NCI-H2081 (cell line): ENCODE data around the gene HASPIN.

ENCODE experiments used
- DNase-seq, 2 experiments: peaks; one replicate each; lab custom pipeline; 2025; lab: John Stamatoyannopoulos, UW

HASPIN gene

DNA sequence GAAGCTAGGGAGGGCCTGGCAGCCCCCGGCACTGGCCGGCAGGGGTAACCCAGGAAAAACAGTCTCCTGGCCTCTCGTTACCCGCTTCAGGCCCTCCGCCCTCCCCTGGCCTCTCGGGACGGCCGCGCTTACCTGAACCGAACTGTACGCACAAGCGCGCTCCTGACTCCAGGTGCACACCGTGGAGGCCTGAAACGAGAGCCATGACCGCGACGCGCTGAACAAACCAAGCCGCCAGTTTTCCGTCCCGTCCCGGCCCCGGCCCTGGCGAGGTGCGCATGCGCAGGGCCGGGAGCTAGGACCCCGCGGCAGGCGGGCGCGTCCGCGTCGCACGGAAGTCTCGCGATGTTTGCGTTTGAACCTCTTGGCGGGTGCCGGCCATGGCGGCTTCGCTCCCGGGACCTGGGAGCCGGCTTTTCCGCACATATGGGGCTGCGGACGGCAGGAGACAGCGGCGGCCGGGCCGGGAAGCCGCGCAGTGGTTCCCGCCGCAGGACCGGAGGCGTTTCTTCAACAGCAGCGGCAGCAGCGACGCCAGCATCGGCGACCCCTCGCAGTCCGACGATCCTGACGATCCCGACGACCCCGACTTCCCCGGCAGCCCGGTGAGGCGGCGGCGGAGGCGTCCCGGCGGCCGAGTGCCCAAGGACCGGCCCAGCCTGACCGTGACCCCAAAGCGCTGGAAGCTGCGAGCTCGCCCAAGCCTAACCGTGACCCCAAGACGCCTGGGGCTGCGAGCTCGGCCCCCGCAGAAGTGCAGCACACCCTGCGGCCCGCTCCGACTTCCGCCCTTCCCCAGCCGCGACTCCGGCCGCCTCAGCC, at the start of gene HASPIN:
TSS of gene HASPIN (plus strand) at position 348 of the 822 bp plus-strand sequence. CDS start at position 381, 33 bp downstream.
- DNase-seq = peak; percentile 78 to 83

GRCh38 chr17:3675886-3676285, 47.8 kb upstream of the HASPIN start:
- DNase-seq = no peak

- no peak for DNase-seq
Observed at GRCh38 chr17:3678095-3678820, 45.4 kb upstream of the HASPIN start.

- DNase-seq = no peak
Observed at GRCh38 chr17:3678821-3679530, 44.7 kb upstream of the HASPIN start.

DNA sequence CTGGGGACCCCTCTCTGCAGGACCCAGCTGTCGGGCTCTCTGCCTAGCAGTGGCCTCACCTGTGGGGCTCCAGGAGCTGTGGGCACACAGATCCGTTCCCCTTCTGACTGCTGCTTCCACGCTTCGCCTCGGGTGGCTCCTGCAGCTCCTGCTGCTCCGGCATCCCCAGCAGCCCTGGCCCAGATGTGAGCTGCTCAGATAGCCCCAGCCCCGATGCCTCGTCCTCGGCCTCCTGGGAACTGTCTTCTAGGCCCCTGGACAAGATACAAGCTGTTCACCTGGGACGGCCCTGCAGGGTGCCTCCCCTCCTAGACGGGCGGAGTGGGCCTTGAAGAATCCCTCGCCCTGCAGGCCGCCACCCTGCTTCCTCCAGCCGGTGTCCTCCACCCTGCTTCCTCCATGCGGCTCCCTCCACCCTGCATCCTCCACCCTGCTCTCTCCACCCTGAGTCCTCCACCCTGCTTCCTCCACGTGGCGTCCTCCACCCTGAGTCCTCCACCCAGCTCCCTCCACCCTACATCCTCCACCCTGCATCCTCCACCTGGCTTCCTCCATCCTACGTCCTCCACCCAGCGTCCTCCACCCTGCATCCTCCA, 44.1 kb upstream of the HASPIN start:
- no peak for DNase-seq

DNA sequence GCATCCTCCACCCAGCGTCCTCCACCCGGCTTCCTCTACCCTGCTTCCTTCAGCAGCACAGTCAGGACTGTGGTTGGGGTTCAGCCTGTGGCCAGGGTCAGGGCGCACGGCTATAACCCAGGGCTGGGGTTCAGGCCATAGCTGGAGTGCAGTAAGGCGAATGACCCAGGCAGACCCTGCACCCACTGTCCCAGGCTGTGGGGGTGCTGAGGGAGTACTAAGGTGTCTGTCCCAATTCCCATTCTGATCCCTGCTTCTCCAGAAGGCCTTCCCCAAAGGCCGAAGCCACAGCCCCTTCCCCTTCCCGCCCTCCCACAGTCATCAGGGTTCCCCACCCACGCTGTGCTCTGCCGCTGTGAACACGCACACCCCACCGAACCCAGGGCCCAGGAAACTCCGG, 42.6 kb upstream of the HASPIN start:
- DNase-seq = no peak

GRCh38 chr17:3681565-3681964, 42.1 kb upstream of the HASPIN start:
- no peak for DNase-seq

DNA sequence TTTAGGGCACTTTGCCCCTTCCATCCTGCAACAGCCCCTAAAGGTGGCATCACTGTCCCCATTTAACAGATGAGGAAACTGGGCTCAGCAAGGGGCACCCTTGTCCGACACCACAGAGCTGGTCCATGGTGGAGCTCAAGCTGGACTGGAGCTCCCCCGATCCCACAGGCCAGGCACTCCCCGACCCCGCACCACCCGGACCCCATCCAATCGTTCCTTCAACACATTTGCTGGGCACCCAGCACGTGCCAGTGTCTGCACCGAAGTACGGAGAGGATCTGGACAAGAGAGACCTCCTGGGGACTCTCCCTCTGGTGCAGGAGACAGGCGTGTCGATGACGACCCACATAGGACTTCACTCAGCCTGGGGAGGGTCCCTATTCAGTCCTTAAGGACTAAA, 41.7 kb upstream of the HASPIN start:
- no peak for DNase-seq

GRCh38 chr17:3683054-3683511, 40.6 kb upstream of the HASPIN start:
- DNase-seq = no peak

DNA sequence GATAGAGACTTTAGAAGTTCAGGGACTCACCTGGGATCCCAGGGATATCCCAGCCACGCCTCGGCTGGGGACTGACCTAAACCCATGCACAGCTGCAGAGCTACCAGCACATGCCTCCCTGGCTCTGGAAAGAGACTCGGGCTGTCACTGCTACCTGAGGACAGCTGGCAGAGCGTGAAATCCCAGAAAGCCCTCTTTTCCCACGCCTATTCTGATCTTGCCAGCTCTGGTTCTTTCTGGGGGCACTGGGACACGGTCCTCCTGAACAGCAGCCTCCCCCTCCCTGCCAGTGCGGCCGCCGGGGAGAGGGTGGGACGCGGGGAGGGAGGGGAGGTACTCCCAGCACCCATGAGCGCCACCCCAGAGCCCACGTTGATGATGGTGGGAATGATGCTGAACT, 38.5 kb upstream of the HASPIN start:
- no peak for DNase-seq

DNA sequence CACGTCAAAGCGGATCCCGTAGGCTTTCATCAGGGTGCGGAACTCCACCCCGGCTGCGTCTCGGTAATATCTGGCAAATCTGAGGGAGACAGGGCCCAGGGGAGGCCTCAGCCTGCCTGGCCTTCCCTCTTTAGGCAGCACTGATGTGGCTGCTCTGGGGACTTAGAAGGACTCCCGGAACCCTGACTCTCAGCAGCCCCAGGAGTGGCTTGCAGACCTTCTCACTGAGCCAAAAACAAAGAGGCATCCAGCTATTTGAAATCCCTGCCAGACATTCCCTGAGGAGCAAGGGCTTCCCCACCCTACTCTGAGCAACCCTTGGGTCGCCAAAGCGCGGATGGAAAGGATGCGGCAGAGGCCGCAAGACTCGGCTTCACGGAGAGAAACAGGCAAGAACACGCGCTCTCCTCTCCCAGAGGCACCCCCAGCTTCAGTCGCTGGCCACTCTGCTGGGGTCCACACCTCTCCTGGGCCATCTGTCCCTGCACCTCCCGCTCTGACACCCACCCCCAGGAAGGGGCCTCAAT, 35.6 kb upstream of the HASPIN start:
- no peak for DNase-seq

DNA sequence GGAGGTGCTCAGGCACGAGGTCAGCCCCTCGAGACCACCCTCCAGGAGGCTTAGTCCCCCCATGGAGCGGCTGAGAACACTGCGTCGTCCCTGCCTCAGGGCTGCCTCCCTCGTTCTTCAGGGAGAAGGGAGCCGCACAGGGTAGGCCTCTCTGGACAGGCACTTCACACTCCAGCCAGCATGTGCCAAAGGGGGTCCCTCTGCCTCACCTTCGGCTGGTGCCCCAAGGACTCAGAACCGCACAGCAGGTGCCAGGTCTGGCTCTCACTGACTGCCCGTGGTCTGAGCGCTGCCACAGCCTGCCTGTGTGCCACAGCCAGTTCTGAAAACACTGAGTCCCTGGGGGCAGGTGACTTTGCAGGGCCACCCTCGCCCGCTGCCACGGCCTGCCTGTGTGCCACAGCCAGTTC, 34.8 kb upstream of the HASPIN start:
- DNase-seq = no peak

GRCh38 chr17:3689262-3690093, 34.2 kb upstream of the HASPIN start:
- DNase-seq = no peak

GRCh38 chr17:3690094-3690715, 33.5 kb upstream of the HASPIN start:
- DNase-seq = no peak

GRCh38 chr17:3691617-3692067, 32.1 kb upstream of the HASPIN start:
- DNase-seq = no peak

DNA sequence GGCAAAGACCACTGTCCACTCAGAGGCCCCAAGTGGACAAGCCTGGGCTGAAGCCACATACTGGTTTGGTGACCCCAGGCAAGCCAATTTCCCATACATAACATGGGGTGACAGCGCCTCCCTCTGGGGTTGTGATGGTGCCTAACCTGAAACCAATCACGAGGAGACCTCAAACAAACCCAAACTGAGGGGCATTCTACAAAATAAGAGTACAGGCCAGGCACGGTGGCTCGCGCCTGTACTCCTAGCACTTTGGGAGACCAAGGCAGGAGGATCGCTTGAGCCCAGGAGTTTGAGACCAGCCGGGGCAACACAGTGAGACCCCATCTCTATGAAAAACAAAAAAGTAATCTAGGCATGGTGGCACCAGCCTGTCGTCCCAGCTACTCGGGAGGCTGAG, 31.4 kb upstream of the HASPIN start:
- no peak for DNase-seq

- no peak for DNase-seq
Observed at GRCh38 chr17:3693141-3693540, 30.6 kb upstream of the HASPIN start.

- no peak for DNase-seq
Observed at GRCh38 chr17:3693829-3694231, 29.9 kb upstream of the HASPIN start.

DNA sequence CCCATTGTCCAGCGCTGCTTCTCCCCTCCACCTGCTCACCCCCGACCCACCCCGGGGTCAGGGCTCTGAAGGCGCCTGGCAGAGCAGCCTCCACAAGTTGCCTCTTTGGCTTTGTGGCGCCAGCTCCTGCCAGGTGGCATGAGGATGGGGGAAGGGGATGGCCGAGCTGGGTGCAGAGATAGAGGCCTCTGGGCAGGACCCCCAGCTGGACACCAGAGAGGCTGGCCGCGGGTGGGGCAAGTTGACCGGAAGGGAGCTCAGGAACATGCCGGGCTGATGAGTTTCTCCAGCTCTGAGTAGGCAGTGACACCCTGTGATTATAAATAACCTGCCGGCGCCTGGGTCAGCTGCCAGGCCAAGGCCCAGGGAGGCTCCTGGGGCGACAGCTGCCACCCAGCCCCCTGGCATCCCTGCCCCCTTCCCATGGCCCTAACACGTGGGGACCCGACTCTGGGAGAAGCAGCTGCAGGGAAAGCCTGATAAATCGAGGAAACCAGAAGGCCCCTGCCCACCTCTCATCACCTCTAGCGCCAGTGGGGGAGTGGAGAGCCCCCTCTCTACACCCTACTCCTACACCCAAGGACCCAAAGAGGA, 28.5 kb upstream of the HASPIN start:
- DNase-seq = no peak
